GM19372 (cell line): Measurements from ENCODE around the gene TNFSF13.

Experiments
- ATAC-seq: cut with Tn5 transposase; IDR thresholded peaks from one replicate; pipeline ENCODE4 v1.9.1; 2021; ENCODE audit warnings: mild to moderate bottlenecking, low read depth, moderate library complexity; ENCODE audit not compliant: unreplicated experiment

TNFSF13 gene

GRCh38 chr17:7573324-7574080, 15.0 kb downstream of the TNFSF13 start:
- peak; percentile 22 for ATAC-seq

- no peak for ATAC-seq
Observed at GRCh38 chr17:7574176-7574953, 15.8 kb downstream of the TNFSF13 start.

GRCh38 chr17:7575481-7575883, 16.9 kb downstream of the TNFSF13 start:
- no peak for ATAC-seq

GRCh38 chr17:7575959-7576358, 17.4 kb downstream of the TNFSF13 start:
- ATAC-seq: no peak

- ATAC-seq: no peak
Observed at GRCh38 chr17:7576432-7576937, 17.9 kb downstream of the TNFSF13 start.

GRCh38 chr17:7577327-7578199, 19.0 kb downstream of the TNFSF13 start:
- no peak for ATAC-seq

- ATAC-seq: no peak
Observed at GRCh38 chr17:7579001-7579833, 20.7 kb downstream of the TNFSF13 start, which contains the start of gene CD68. Gene CD68, plus strand, starts transcription at chr17:7579638. Its CDS starts 40 bp downstream, at chr17:7579678.

GRCh38 chr17:7579834-7580603, 21.5 kb downstream of the TNFSF13 start:
- ATAC-seq: no peak

GRCh38 chr17:7580604-7581575, 22.3 kb downstream of the TNFSF13 start:
- no peak for ATAC-seq

GRCh38 chr17:7582396-7583252, 24.1 kb downstream of the TNFSF13 start:
- no peak for ATAC-seq

- ATAC-seq: peak; percentile 68
Observed at GRCh38 chr17:7583253-7584109, 24.9 kb downstream of the TNFSF13 start, which contains the start of gene MPDU1. Gene MPDU1, plus strand, starts transcription at chr17:7583852. Its CDS starts 11 bp downstream, at chr17:7583863.

GRCh38 chr17:7586673-7587419, 28.3 kb downstream of the TNFSF13 start:
- no peak for ATAC-seq

- ATAC-seq: no peak
Observed at GRCh38 chr17:7587420-7588151, 29.0 kb downstream of the TNFSF13 start.

GRCh38 chr17:7588553-7589203, 30.1 kb downstream of the TNFSF13 start:
- no peak for ATAC-seq
